ENCODE results near the gene CCL4L2. TPM values are rescaled to one million over a fixed set of nuclear protein-coding genes. Genes with fewer than 3 reads are reported as not detected.
A peak's percentile ranks its signal among the peaks of the same experiment; 100 is the strongest.

CCL4L2 gene
- total and polyA plus RNA-seq, 2 of the 8 experiments (the other 6 are each of a cell fraction or from before 2014, with no cell fraction given) = not detected

- TF ChIP-seq GABPA (IDR thresholded peaks at IDR 0.05; ENCODE audit: borderline replicate concordance, insufficient read depth, low read length) = no peak
- TF ChIP-seq USF2 (IDR thresholded peaks at IDR 0.05; ENCODE audit: low read length) = no peak
- TF ChIP-seq RAD21 (IDR thresholded peaks at IDR 0.05 in 1 of 2, conservative IDR thresholded peaks at IDR 0.05 in 1 of 2; ENCODE audit: low read depth in 2 of 2, low read length in 2 of 2) = peak; percentile 43 to 50
- no peak for TF ChIP-seq CBX5 (IDR thresholded peaks at IDR 0.05; ENCODE audit: low read depth, low read length)
- no peak for TF ChIP-seq SP1 (IDR thresholded peaks at IDR 0.05; ENCODE audit: low read depth, low read length)
- peak; percentile 79 for TF ChIP-seq KDM4A (IDR thresholded peaks at IDR 0.05; ENCODE audit: low read depth, low read length, severe bottlenecking)
- no peak for TF ChIP-seq YY1 (IDR thresholded peaks at IDR 0.05; ENCODE audit: low read depth, low read length)
- no peak for TF ChIP-seq POLR2A (IDR thresholded peaks at IDR 0.05; ENCODE audit: control extremely low read depth in 1 of 2, low read depth in 2 of 2, low read length in 2 of 2)
- peak; percentile 28 for TF ChIP-seq NANOG (IDR thresholded peaks at IDR 0.05; ENCODE audit: insufficient read depth, low read depth, low read length, poor library complexity, severe bottlenecking)
- peak; percentile 66 for TF ChIP-seq EZH2 (IDR thresholded peaks at IDR 0.05; ENCODE audit: low read depth, low read length, severe bottlenecking)
- TF ChIP-seq TEAD4 (IDR thresholded peaks at IDR 0.05; ENCODE audit: low read depth, low read length) = no peak
Observed at GRCh38 chr17:36183001-36183971, 27.6 kb upstream of the CCL4L2 start (continued).

Measured in H1 (cell line).